ENCODE measurements around the gene MYL12A. TPM values are rescaled to one million over a fixed set of nuclear protein-coding genes. Genes with fewer than 3 reads are reported as not detected.
A peak's percentile ranks its signal among the peaks of the same experiment; 100 is the strongest.

The MYL12A gene
- total RNA-seq, 1 experiment from 2014 or later: 230 TPM

- TF ChIP-seq FOXK1 (CRISPR knock-in tag; IDR thresholded peaks at IDR 0.05) (no peak), ZNF281 (CRISPR knock-in tag; IDR thresholded peaks at IDR 0.05) (no peak), JAZF1 (CRISPR knock-in tag; IDR thresholded peaks at IDR 0.05) (no peak), ZBTB21 (CRISPR knock-in tag; IDR thresholded peaks at IDR 0.05; ENCODE audit: borderline replicate concordance) (no peak), ZNF263 (CRISPR knock-in tag; IDR thresholded peaks at IDR 0.05; ENCODE audit: low read depth) (no peak), ATF3 (CRISPR knock-in tag; conservative IDR thresholded peaks at IDR 0.05) (no peak), ZNF512 (CRISPR knock-in tag; IDR thresholded peaks at IDR 0.05; ENCODE audit: borderline replicate concordance) (no peak)
Measured at GRCh38 chr18:3286159-3286558, 38.6 kb downstream of the MYL12A start (continued).

DNA sequence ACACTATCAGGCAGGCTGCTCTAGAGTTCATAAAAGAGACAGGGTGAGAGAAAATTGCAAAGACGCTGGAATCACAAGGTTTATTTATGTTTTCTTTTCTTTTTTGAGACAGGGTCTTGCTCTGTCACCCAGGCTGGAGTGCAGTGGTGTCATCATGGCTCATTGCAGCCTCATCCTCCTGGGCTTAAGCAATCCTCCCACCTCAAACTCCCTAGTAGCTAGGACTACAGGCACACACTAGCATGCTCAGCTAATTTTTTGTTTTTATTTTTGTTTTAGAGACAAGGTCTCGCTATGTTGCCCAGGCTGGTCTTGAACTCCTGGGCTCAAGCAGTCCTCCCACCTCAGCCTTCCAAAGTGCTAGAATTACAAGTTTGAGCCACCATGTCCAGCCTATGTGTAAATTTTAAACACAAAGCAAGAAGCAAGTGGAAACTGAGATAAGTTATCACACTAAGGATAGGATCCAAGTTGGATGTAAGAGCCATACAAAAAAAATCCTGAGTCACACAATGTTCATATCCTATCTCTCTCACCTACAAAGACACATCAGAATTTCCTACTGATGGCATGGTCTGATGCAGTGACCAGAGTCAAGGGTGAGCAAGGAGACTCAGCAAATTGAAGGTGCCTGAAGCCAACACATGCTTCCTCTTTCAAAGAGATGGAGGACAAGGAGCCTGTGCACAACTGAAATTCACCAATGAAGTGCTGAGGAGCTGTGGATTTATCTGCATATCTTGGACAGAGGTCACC is 45.8 kb downstream of the MYL12A start:
- no peak for ATAC-seq
- no peak overlapping the region for H3K27ac Mint-ChIP-seq
- H3K27me3 Mint-ChIP-seq (ENCODE audit: low read depth): peaks cover 9% of the 10 kb centered on the region
- DNase-seq (ENCODE audit: low spot score): no peak
- H3K4me1 Mint-ChIP-seq: peaks cover 18% of the 10 kb centered on the region
- ChIA-PET POLR2A (no interaction called here), CTCF (interaction anchor here (2.1 kb wide), 1 partner anchor 373 kb away, joined by 7 read pairs; no protein-coding TSS in a partner anchor)
- peaks cover 54% of the 10 kb centered on the region for H3K36me3 Mint-ChIP-seq
- TF ChIP-seq ZNF512 (CRISPR knock-in tag; IDR thresholded peaks at IDR 0.05; ENCODE audit: borderline replicate concordance): no peak
- no peak for TF ChIP-seq GTF2I (CRISPR knock-in tag; conservative IDR thresholded peaks at IDR 0.05)
- H3K4me3 Mint-ChIP-seq: no peak overlapping the region
- peaks cover 55% of the 10 kb centered on the region for H3K9me3 Mint-ChIP-seq

DNA sequence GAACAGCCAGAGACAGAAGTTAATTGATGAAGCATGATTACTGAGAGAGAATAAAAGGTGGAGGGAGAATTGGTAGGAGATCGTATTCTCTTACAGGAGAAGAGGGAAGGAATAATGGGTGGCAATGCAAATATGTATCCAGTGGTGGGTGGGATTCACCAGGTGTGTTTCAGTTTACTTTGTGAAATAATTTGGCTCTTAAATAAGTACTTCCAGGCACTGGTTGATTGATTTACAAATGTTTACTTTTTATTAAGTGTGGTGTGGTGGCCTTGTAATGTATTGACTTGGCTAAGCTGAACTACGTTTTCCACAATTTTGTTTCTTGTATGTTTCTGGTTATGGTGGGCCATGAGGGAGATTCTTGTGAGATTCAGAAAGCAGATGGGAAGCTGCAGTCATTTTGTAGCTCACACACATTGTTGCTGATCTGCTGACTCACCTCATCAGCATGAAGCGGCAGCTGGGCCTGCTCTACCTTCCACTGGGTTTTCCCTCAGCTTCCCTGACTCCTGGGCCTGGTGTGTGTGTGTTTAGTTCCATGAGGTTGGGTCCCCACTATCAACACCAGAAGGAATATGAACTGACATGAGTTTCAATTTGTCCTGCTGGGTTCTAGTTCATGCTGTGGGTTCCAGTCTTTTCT is 47.0 kb downstream of the MYL12A start:
- H3K36me3 Mint-ChIP-seq: peaks cover 48% of the 10 kb centered on the region
- peaks cover 18% of the 10 kb centered on the region for H3K4me1 Mint-ChIP-seq
- POLR2A ChIA-PET: no interaction called here
- no peak for DNase-seq (ENCODE audit: low spot score)
- no peak overlapping the region for H3K4me3 Mint-ChIP-seq
- peaks cover 48% of the 10 kb centered on the region for H3K9me3 Mint-ChIP-seq
- TF ChIP-seq NFE2L1 (CRISPR knock-in tag; IDR thresholded peaks at IDR 0.05) (0 out of 2 replicates have a peak, but pooled peaks have one; percentile 27), ZNF396 (CRISPR knock-in tag; IDR thresholded peaks at IDR 0.05; ENCODE audit: borderline replicate concordance) (no peak)
- CTCF ChIA-PET: interaction anchor here (0.5 to 2.1 kb wide), 2 partner anchors 372 to 380 kb away, joined by 3 to 7 read pairs; no protein-coding TSS in a partner anchor
- H3K27me3 Mint-ChIP-seq (ENCODE audit: low read depth): peaks cover 9% of the 10 kb centered on the region
- no peak for ATAC-seq
- H3K27ac Mint-ChIP-seq: peak overlapping the region; percentile 36; the same call in 1 of the 2 replicates
